HTR-8/SVneo (cell line): ENCODE measurements around the gene PRPF40B.
"Not testable (repeated sequence)": the region's sequence is repeated elsewhere in the genome, so short reads cannot be mapped to it uniquely, and the experiment has no call there.

Source experiments
- DNase-seq: peaks from one replicate; pipeline ENCODE4 v3.0.0; 2011; ENCODE audit warnings: low spot score, mixed read lengths; ENCODE audit not compliant: insufficient read length
- FAIRE-seq: peaks from 2 replicates; lab custom pipeline; 2011; peaks lifted over from hg19 to GRCh38; lab: Jason Lieb, UNC

The PRPF40B gene

GRCh38 chr12:49609059-49609874 lies 14.1 kb upstream of the PRPF40B start:
- FAIRE-seq (peak; percentile 74), DNase-seq (no peak)

- FAIRE-seq, result no peak
Measured at GRCh38 chr12:49609875-49610154, 13.5 kb upstream of the PRPF40B start.

GRCh38 chr12:49610785-49611184 lies 12.6 kb upstream of the PRPF40B start:
- FAIRE-seq, DNase-seq: not testable (repeated sequence)

More at GRCh38 chr12:49609875-49610154, 13.5 kb upstream of the PRPF40B start:
- DNase-seq, result no peak

GRCh38 chr12:49612210-49612609 lies 11.2 kb upstream of the PRPF40B start:
- no peak for FAIRE-seq
- DNase-seq, result no peak

- DNase-seq, result no peak
- FAIRE-seq, result no peak
Measured at GRCh38 chr12:49615725-49616124, 7.6 kb upstream of the PRPF40B start.

GRCh38 chr12:49616533-49617219 lies 6.7 kb upstream of the PRPF40B start:
- DNase-seq (no peak), FAIRE-seq (no peak)

- DNase-seq (no peak), FAIRE-seq (no peak)
Measured at GRCh38 chr12:49618576-49618975, 4.8 kb upstream of the PRPF40B start.

- no peak for FAIRE-seq
- no peak for DNase-seq
Measured at GRCh38 chr12:49619286-49619685, 4.1 kb upstream of the PRPF40B start.

- DNase-seq (no peak), FAIRE-seq (no peak)
Measured at GRCh38 chr12:49621651-49622500, 1.5 kb upstream of the PRPF40B start.

GRCh38 chr12:49622501-49623141 lies 740 bp upstream of the PRPF40B start:
- DNase-seq (peak; percentile 24), FAIRE-seq (no peak)

GRCh38 chr12:49624921-49625577 lies 1.7 kb downstream of the PRPF40B start:
- DNase-seq (no peak), FAIRE-seq (no peak)

- no peak for DNase-seq
- FAIRE-seq, result no peak
Measured at GRCh38 chr12:49626169-49626835, 2.9 kb downstream of the PRPF40B start.

- DNase-seq, result no peak
- FAIRE-seq, result no peak
Measured at GRCh38 chr12:49626836-49627235, 3.5 kb downstream of the PRPF40B start.

- FAIRE-seq (no peak), DNase-seq (peak; percentile 28)
Measured at GRCh38 chr12:49627752-49628360, 4.5 kb downstream of the PRPF40B start.

GRCh38 chr12:49631336-49631907 lies 8.1 kb downstream of the PRPF40B start:
- DNase-seq (no peak), FAIRE-seq (no peak)

GRCh38 chr12:49632401-49632800 lies 9.0 kb downstream of the PRPF40B start:
- FAIRE-seq, result no peak
- no peak for DNase-seq

- FAIRE-seq, result no peak
- DNase-seq, result no peak
Measured at GRCh38 chr12:49632986-49633702, 9.8 kb downstream of the PRPF40B start.
